ENCODE data around the gene CYP27C1.
A peak's percentile ranks its signal among the peaks of the same experiment; 100 is the strongest.

Gene CYP27C1

GRCh38 chr2:127193164-127193966 is 26.7 kb downstream of the CYP27C1 start:
- no peak for DNase-seq (ENCODE audit: low spot score)

GRCh38 chr2:127191331-127192219 is 28.5 kb downstream of the CYP27C1 start:
- no peak for DNase-seq (ENCODE audit: low spot score)

GRCh38 chr2:127188797-127189196 is 31.3 kb downstream of the CYP27C1 start:
- DNase-seq (ENCODE audit: low spot score) = no peak

- DNase-seq (ENCODE audit: low spot score) = no peak
Observed at GRCh38 chr2:127187831-127188230, 32.3 kb downstream of the CYP27C1 start.

- no peak for DNase-seq (ENCODE audit: low spot score)
Observed at GRCh38 chr2:127187081-127187775, 32.9 kb downstream of the CYP27C1 start.

GRCh38 chr2:127185705-127186104 is 34.4 kb downstream of the CYP27C1 start:
- DNase-seq (ENCODE audit: low spot score) = no peak

- no peak for DNase-seq (ENCODE audit: low spot score)
Observed at GRCh38 chr2:127185093-127185492, 35.0 kb downstream of the CYP27C1 start.

- no peak for DNase-seq (ENCODE audit: low spot score)
Observed at GRCh38 chr2:127183771-127184170, 36.3 kb downstream of the CYP27C1 start.

- no peak for DNase-seq (ENCODE audit: low spot score)
Observed at GRCh38 chr2:127182626-127183458, 37.3 kb downstream of the CYP27C1 start.

- DNase-seq (ENCODE audit: low spot score) = no peak
Observed at GRCh38 chr2:127181851-127182250, 38.2 kb downstream of the CYP27C1 start.

GRCh38 chr2:127179766-127180165 is 40.3 kb downstream of the CYP27C1 start:
- DNase-seq (ENCODE audit: low spot score) = no peak

GRCh38 chr2:127177617-127178263 is 42.4 kb downstream of the CYP27C1 start:
- DNase-seq (ENCODE audit: low spot score) = no peak

- DNase-seq (ENCODE audit: low spot score) = no peak
Observed at GRCh38 chr2:127176371-127177311, 43.5 kb downstream of the CYP27C1 start.

- DNase-seq (ENCODE audit: low spot score) = no peak
Observed at GRCh38 chr2:127175751-127176354, 44.2 kb downstream of the CYP27C1 start.

- DNase-seq (ENCODE audit: low spot score) = no peak
Observed at GRCh38 chr2:127175041-127175721, 44.9 kb downstream of the CYP27C1 start.

GRCh38 chr2:127174640-127175039 is 45.5 kb downstream of the CYP27C1 start:
- DNase-seq (ENCODE audit: low spot score) = no peak

- DNase-seq (ENCODE audit: low spot score) = peak; percentile 42
Observed at GRCh38 chr2:127174136-127174535, 46.0 kb downstream of the CYP27C1 start.

GRCh38 chr2:127173057-127173456 is 47.0 kb downstream of the CYP27C1 start:
- DNase-seq (ENCODE audit: low spot score) = no peak

GRCh38 chr2:127172306-127172705 is 47.8 kb downstream of the CYP27C1 start:
- no peak for DNase-seq (ENCODE audit: low spot score)
